ENCODE results near the gene CCNB1IP1.
A peak's percentile ranks its signal among the peaks of the same experiment; 100 is the strongest.
"Not testable (repeated sequence)": the region's sequence is repeated elsewhere in the genome, so short reads cannot be mapped to it uniquely, and the experiment has no call there.

Gene CCNB1IP1

GRCh38 chr14:20358474-20358873 lies 25.4 kb upstream of the CCNB1IP1 start:
- not testable (repeated sequence) for H3K27me3 ChIP-seq (ENCODE audit: control insufficient read depth, insufficient read depth, low read length); H3K4me3 ChIP-seq (ENCODE audit: low read length); H3K27ac ChIP-seq (ENCODE audit: low read length); H3K9me3 ChIP-seq (ENCODE audit: control insufficient read depth, insufficient read depth, low read length); H3K4me1 ChIP-seq (ENCODE audit: control insufficient read depth, insufficient read depth, low read length); DNase-seq (ENCODE audit: low read depth, low spot score)
- WGBS (ENCODE audit: insufficient coverage, insufficient read length): no CpG with 5 or more reads among the region's 3 CpGs
- H3K36me3 ChIP-seq (ENCODE audit: control insufficient read depth, insufficient read depth, low read length): peaks cover 15% of the 10 kb centered on the region

GRCh38 chr14:20356422-20356821 lies 23.3 kb upstream of the CCNB1IP1 start:
- no peak for DNase-seq (ENCODE audit: low read depth, low spot score)
- no CpG with 5 or more reads among the region's 3 CpGs for WGBS (ENCODE audit: insufficient coverage, insufficient read length)

GRCh38 chr14:20350860-20351259 lies 17.8 kb upstream of the CCNB1IP1 start:
- no peak for DNase-seq (ENCODE audit: low read depth, low spot score)
- Histone ChIP-seq H3K4me3 (ENCODE audit: low read length) (no peak overlapping the region), H3K36me3 (ENCODE audit: control insufficient read depth, insufficient read depth, low read length) (peaks cover 16% of the 10 kb centered on the region), H3K27ac (ENCODE audit: low read length) (no peak overlapping the region), H3K4me1 (ENCODE audit: control insufficient read depth, insufficient read depth, low read length) (no peaks in the 10 kb centered on the region), H3K27me3 (ENCODE audit: control insufficient read depth, insufficient read depth, low read length) (no peaks in the 10 kb centered on the region), H3K9me3 (ENCODE audit: control insufficient read depth, insufficient read depth, low read length) (no peaks in the 10 kb centered on the region)

More at GRCh38 chr14:20356422-20356821, 23.3 kb upstream of the CCNB1IP1 start:
- no peak overlapping the region for H3K27ac ChIP-seq (ENCODE audit: low read length)
- H3K27me3 ChIP-seq (ENCODE audit: control insufficient read depth, insufficient read depth, low read length): no peaks in the 10 kb centered on the region
- H3K4me3 ChIP-seq (ENCODE audit: low read length): no peak overlapping the region
- H3K4me1 ChIP-seq (ENCODE audit: control insufficient read depth, insufficient read depth, low read length): no peaks in the 10 kb centered on the region
- no peaks in the 10 kb centered on the region for H3K9me3 ChIP-seq (ENCODE audit: control insufficient read depth, insufficient read depth, low read length)
- peaks cover 19% of the 10 kb centered on the region for H3K36me3 ChIP-seq (ENCODE audit: control insufficient read depth, insufficient read depth, low read length)

GRCh38 chr14:20350282-20350681 lies 17.2 kb upstream of the CCNB1IP1 start:
- no peak for DNase-seq (ENCODE audit: low read depth, low spot score)
- Histone ChIP-seq H3K27ac (ENCODE audit: low read length) (no peak overlapping the region), H3K4me1 (ENCODE audit: control insufficient read depth, insufficient read depth, low read length) (no peaks in the 10 kb centered on the region), H3K27me3 (ENCODE audit: control insufficient read depth, insufficient read depth, low read length) (no peaks in the 10 kb centered on the region), H3K9me3 (ENCODE audit: control insufficient read depth, insufficient read depth, low read length) (no peaks in the 10 kb centered on the region), H3K4me3 (ENCODE audit: low read length) (no peak overlapping the region), H3K36me3 (ENCODE audit: control insufficient read depth, insufficient read depth, low read length) (peaks cover 17% of the 10 kb centered on the region)
- no CpG with 5 or more reads among the region's 2 CpGs for WGBS (ENCODE audit: insufficient coverage, insufficient read length)

GRCh38 chr14:20347747-20348146 lies 14.7 kb upstream of the CCNB1IP1 start:
- no peak for DNase-seq (ENCODE audit: low read depth, low spot score)
- Histone ChIP-seq H3K4me3 (ENCODE audit: low read length) (no peak overlapping the region), H3K36me3 (ENCODE audit: control insufficient read depth, insufficient read depth, low read length) (peaks cover 13% of the 10 kb centered on the region; the same call in 1 of the 2 replicates), H3K27ac (ENCODE audit: low read length) (no peak overlapping the region), H3K27me3 (ENCODE audit: control insufficient read depth, insufficient read depth, low read length) (no peaks in the 10 kb centered on the region), H3K4me1 (ENCODE audit: control insufficient read depth, insufficient read depth, low read length) (no peaks in the 10 kb centered on the region), H3K9me3 (ENCODE audit: control insufficient read depth, insufficient read depth, low read length) (no peaks in the 10 kb centered on the region)
- WGBS (ENCODE audit: insufficient coverage, insufficient read length): no CpG with 5 or more reads among the region's 3 CpGs

- no CpG with 5 or more reads among the region's 1 CpG for WGBS (ENCODE audit: insufficient coverage, insufficient read length)
- H3K4me1 ChIP-seq (ENCODE audit: control insufficient read depth, insufficient read depth, low read length): no peaks in the 10 kb centered on the region
- H3K36me3 ChIP-seq (ENCODE audit: control insufficient read depth, insufficient read depth, low read length): peaks cover 8% of the 10 kb centered on the region; the same call in 1 of the 2 replicates
- H3K27me3 ChIP-seq (ENCODE audit: control insufficient read depth, insufficient read depth, low read length): no peaks in the 10 kb centered on the region
- H3K4me3 ChIP-seq (ENCODE audit: low read length): no peak overlapping the region
- no peak for DNase-seq (ENCODE audit: low read depth, low spot score)
- no peak overlapping the region for H3K27ac ChIP-seq (ENCODE audit: low read length)
- H3K9me3 ChIP-seq (ENCODE audit: control insufficient read depth, insufficient read depth, low read length): no peaks in the 10 kb centered on the region
Observed at GRCh38 chr14:20346713-20347112, 13.6 kb upstream of the CCNB1IP1 start.

- DNase-seq (ENCODE audit: low read depth, low spot score): no peak
- WGBS (ENCODE audit: insufficient coverage, insufficient read length): no CpG with 5 or more reads among the region's 1 CpG
- no peaks in the 10 kb centered on the region for H3K4me1 ChIP-seq (ENCODE audit: control insufficient read depth, insufficient read depth, low read length)
- H3K36me3 ChIP-seq (ENCODE audit: control insufficient read depth, insufficient read depth, low read length): peaks cover 7% of the 10 kb centered on the region; the same call in 1 of the 2 replicates
- H3K4me3 ChIP-seq (ENCODE audit: low read length): no peak overlapping the region
- no peaks in the 10 kb centered on the region for H3K27me3 ChIP-seq (ENCODE audit: control insufficient read depth, insufficient read depth, low read length)
- H3K27ac ChIP-seq (ENCODE audit: low read length): no peak overlapping the region
- no peaks in the 10 kb centered on the region for H3K9me3 ChIP-seq (ENCODE audit: control insufficient read depth, insufficient read depth, low read length)
Observed at GRCh38 chr14:20345366-20345765, 12.3 kb upstream of the CCNB1IP1 start.

GRCh38 chr14:20343862-20344220 lies 10.8 kb upstream of the CCNB1IP1 start:
- no peaks in the 10 kb centered on the region for H3K4me1 ChIP-seq (ENCODE audit: control insufficient read depth, insufficient read depth, low read length)
- DNase-seq (ENCODE audit: low read depth, low spot score): no peak
- no peaks in the 10 kb centered on the region for H3K27me3 ChIP-seq (ENCODE audit: control insufficient read depth, insufficient read depth, low read length)
- no CpG with 5 or more reads among the region's 3 CpGs for WGBS (ENCODE audit: insufficient coverage, insufficient read length)
- H3K36me3 ChIP-seq (ENCODE audit: control insufficient read depth, insufficient read depth, low read length): peaks cover 6% of the 10 kb centered on the region; the same call in 1 of the 2 replicates
- H3K4me3 ChIP-seq (ENCODE audit: low read length): peak overlapping the region; percentile 81; the same call in 1 of the 2 replicates
- H3K27ac ChIP-seq (ENCODE audit: low read length): no peak overlapping the region
- no peaks in the 10 kb centered on the region for H3K9me3 ChIP-seq (ENCODE audit: control insufficient read depth, insufficient read depth, low read length)

- peak; percentile 98 for DNase-seq (ENCODE audit: low read depth, low spot score)
- Histone ChIP-seq H3K27me3 (ENCODE audit: control insufficient read depth, insufficient read depth, low read length) (no peaks in the 10 kb centered on the region), H3K9me3 (ENCODE audit: control insufficient read depth, insufficient read depth, low read length) (no peaks in the 10 kb centered on the region), H3K36me3 (ENCODE audit: control insufficient read depth, insufficient read depth, low read length) (peaks cover 6% of the 10 kb centered on the region; the same call in 1 of the 2 replicates), H3K27ac (ENCODE audit: low read length) (peak within 1 kb of the TSS; percentile 69), H3K4me1 (ENCODE audit: control insufficient read depth, insufficient read depth, low read length) (no peaks in the 10 kb centered on the region), H3K4me3 (ENCODE audit: low read length) (peak within 1 kb of the TSS; percentile 84; the same call in 1 of the 2 replicates)
- no CpG with 5 or more reads among the region's 50 CpGs for WGBS (ENCODE audit: insufficient coverage, insufficient read length)
Observed at GRCh38 chr14:20343092-20343861, 10.2 kb upstream of the CCNB1IP1 start, which contains the start of gene PARP2. Gene PARP2, plus strand, starts transcription at chr14:20343635. Its CDS starts 7 bp downstream, at chr14:20343642.

GRCh38 chr14:20341646-20342045 lies 8.6 kb upstream of the CCNB1IP1 start:
- no peak overlapping the region for H3K27ac ChIP-seq (ENCODE audit: low read length)
- DNase-seq (ENCODE audit: low read depth, low spot score): no peak
- no peaks in the 10 kb centered on the region for H3K9me3 ChIP-seq (ENCODE audit: control insufficient read depth, insufficient read depth, low read length)
- WGBS (ENCODE audit: insufficient coverage, insufficient read length): no CpG with 5 or more reads among the region's 2 CpGs
- peaks cover 3% of the 10 kb centered on the region; the same call in 1 of the 2 replicates for H3K36me3 ChIP-seq (ENCODE audit: control insufficient read depth, insufficient read depth, low read length)
- no peak overlapping the region for H3K4me3 ChIP-seq (ENCODE audit: low read length)
- no peaks in the 10 kb centered on the region for H3K27me3 ChIP-seq (ENCODE audit: control insufficient read depth, insufficient read depth, low read length)
- H3K4me1 ChIP-seq (ENCODE audit: control insufficient read depth, insufficient read depth, low read length): no peaks in the 10 kb centered on the region

- not testable (repeated sequence) for H3K4me1 ChIP-seq (ENCODE audit: control insufficient read depth, insufficient read depth, low read length); DNase-seq (ENCODE audit: low read depth, low spot score); H3K9me3 ChIP-seq (ENCODE audit: control insufficient read depth, insufficient read depth, low read length); H3K36me3 ChIP-seq (ENCODE audit: control insufficient read depth, insufficient read depth, low read length); H3K27me3 ChIP-seq (ENCODE audit: control insufficient read depth, insufficient read depth, low read length); H3K27ac ChIP-seq (ENCODE audit: low read length); H3K4me3 ChIP-seq (ENCODE audit: low read length)
- no CpG with 5 or more reads among the region's 4 CpGs for WGBS (ENCODE audit: insufficient coverage, insufficient read length)
Observed at GRCh38 chr14:20341032-20341431, 8.0 kb upstream of the CCNB1IP1 start.
